Lung microvascular endothelial cell (primary cell): ENCODE data around the gene TCF21. TPM values are rescaled to one million over a fixed set of nuclear protein-coding genes. Genes with fewer than 3 reads are reported as not detected.
"Not testable (repeated sequence)": the region's sequence is repeated elsewhere in the genome, so short reads cannot be mapped to it uniquely, and the experiment has no call there.

Experiments
- DNase-seq, 2 donors: peaks; one replicate each; pipeline versions ENCODE4 v3.0.0 to v3.0.0-alpha.2; 2010; ENCODE audit warnings: low read depth in 2 of 2
- total RNA-seq: library from RNA; depleted of rRNA; stranded (reverse); fragments of >200 nt; gene quantifications from 2 replicates; pipeline ENCODE4 v1.2.1, GENCODE V29; 2014

The TCF21 gene
- total RNA-seq: not detected in 2 replicates

DNA sequence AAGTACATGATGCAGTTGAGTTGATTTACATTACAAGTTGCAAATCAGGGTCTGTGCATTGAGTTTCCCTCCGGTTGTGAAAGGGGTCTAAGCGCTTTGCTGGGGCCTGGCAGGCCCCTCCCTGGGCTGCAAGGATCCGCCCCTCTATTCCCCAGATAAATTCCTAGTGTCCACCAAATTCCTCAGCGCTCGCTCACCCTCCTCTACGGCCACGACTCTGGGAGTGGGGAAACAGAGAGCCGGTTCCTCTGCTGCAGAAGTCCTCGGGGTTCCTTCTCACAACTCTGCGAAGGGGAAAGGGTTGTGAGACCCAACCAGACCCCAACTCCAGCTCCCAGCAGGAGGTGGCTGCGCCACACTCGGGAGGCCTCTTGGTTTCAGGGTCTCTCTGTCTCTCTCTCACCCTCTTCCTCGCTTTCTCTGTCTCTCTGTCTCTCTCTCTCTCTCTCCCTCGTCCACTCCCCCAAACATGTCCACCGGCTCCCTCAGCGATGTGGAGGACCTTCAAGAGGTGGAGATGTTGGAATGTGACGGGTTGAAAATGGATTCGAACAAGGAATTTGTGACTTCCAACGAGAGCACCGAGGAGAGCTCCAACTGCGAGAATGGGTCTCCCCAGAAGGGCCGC is at the start of gene TCF21:
Gene TCF21, plus strand, starts transcription at position 185 of the 628 bp plus-strand sequence. Its CDS starts 285 bp downstream, at position 470.
- DNase-seq: no peak

DNA sequence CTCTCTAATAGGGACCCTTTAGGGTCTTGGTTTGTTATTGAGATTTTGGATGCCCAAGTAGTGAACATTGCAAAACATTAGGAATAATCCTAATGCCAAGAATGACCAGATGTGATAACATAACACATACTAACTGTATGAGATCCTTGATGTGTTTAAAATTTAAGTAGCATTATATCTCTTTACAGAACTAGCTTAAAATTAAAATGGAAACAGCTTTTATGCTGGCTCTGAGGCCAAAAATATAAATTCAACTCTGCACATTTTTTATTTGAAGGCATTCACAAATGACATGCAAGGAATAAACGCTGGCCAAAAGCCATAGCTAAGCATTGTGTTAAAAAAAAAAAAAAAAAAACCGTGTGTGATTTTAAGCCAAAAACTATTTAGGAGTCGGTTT is 47.7 kb upstream of the TCF21 start:
- DNase-seq: no peak

DNA sequence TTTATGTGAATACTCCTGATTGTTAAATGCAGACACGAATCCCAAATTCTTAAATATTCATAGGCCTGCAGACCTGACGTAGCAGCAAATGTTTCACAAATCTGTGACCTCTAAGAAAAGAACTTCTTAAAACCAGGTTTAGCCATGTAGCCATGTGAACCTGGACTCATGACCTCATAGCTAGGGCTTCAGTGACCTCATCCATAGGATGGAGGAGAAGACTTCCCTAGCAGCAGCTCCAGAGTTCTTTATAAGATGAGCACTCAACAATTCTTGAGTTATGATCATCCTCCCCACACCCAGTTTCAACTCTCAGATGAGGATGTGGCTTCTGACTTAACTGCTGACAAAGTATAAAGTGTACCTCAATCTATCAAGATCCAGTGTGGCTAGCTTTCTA is 45.8 kb upstream of the TCF21 start:
- no peak for DNase-seq

DNA sequence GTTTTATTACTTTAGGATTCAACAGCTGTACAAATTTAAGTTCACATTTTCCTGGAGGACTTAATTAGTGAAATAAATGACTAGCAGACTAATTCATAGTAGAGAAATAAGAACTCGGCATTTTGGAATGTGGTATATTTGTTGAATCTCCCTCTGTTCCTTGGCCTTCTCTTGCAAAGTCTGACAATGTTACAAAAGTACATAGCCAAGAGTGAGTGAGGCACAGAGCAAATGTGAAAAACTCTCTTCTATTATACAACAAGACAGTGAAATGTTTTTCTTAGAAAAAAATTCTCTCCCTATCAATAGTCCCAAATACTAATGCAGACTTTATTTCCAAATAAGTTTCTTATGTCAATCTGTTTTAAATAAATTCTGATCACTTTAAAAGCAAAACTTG is 44.2 kb upstream of the TCF21 start:
- DNase-seq: no peak

DNA sequence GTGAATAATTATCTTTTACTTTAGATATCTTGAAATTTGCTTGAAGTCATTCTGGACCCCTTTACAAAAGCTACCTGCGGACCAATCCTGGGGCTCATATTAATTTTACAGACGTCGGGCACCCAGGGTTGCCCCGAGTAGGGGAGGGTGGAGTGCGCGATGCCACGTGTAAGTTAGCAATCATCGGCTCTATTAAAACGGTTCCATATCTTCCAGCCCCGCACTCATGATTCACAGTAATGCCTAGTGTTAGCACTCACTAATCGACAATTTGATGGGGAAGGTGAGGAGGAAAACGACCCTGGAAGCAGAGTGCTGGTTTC is 34.9 kb upstream of the TCF21 start:
- DNase-seq: no peak

DNA sequence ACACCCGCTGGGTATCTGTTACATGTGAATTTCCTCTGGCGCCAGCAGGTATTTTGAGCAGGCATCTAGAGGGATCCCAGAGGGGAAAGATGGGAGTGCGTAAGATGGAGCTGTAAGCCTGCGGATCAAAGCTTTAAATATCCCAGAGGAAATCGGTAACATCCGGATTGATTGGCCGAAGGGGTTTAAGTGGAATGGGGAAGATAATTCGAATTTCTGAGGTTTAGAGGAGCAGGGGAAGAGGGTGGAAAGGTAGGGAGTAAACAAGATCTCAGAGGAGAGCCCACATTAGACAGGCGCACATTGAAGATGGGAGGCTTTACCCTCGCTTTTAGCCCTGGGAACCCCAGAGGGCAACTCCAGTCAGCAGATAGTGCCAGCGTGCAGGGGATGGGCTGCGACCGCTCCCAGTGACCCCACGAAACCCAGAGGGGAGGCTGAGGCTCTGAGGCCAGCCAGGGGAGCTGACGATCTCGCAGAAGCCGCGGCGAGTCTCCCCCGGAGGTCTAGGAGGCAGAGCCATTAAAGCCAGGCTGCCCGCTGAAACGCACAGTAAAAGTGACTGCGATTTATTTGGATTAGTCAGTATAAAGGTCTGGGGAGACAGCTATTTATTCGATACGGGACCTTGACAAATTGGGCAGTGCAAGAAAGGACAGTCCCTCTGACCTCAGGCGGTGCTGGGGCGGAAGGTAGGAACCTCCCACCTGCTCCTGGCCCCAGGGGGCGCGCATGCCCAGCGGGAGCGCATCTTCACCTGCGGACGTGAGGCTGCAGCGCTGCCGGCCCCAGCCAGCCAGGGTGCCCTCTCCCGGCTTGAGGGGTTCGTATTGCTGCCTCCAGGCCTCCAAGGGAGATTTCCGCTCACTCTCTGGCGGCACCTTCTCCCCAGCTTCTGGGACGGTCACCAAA is 34.3 kb upstream of the TCF21 start:
- DNase-seq: no peak

DNA sequence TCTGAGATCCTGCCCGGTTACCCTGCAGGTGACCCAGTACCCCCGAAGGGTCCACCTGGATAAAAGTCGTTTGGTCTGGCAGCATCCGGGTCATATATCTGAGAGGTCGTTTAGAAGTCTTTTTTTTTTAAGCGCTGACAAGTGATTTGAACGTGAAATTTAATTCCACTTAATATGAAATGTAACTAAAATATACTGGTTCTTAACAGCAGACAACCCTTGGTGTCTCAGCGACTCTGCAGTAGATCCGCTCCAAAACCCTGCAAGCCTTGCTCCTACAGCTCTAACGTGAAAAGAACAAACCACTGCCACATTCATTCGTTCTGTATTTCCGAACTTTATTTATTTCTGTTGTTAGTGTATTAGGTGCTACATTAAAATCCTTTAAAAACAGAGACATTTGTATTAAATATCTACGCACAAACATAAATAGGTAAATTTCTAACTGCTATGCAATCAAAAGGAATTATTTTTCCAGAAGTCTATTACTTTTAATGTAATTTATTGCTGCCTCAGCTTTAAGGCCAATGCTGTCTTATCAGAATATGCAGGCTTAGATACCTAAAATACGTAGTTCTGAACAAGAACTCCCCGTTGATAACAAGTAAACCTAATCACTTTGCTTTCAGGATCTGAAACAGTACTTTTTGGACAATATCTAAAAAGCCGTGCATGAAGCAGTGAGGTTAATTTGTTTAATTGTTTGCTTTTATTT is 33.5 kb upstream of the TCF21 start:
- DNase-seq: no peak

DNA sequence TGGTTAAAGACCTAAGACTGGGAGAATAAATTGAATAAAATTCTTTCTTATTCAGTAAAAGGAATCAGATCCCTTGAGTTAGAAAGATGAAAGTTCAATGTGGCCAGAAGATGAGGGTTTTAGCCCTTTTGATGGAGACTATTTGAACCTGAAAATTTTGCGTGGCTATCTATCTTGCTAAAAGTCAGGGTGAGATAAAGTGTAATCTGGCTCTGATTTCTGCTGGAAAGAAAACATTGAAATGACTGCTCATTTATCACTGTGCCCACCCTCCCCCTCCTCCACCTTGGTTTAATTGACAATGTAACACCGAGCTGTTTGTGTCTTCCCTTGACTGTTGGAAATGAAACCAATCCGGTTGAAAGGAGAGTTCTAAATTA is 32.9 kb upstream of the TCF21 start:
- DNase-seq: no peak

DNA sequence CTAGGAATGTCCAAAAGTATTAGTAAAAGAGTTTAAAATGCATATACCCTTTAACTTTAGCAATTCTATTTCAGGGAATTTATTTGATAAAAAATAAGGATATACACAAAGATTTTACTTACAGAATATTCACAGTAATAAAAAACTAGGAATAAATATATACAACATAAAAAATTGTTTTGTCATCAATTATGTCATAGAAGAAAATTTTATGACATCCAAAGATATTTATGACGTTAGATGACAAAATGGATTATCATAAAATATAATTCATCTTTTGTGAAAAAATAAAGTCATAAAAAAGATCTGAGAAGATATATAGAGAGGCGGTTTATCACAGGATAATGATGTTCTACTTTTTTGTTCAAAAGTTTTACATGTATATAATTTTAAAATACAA is 32.0 kb upstream of the TCF21 start:
- DNase-seq: no peak

DNA sequence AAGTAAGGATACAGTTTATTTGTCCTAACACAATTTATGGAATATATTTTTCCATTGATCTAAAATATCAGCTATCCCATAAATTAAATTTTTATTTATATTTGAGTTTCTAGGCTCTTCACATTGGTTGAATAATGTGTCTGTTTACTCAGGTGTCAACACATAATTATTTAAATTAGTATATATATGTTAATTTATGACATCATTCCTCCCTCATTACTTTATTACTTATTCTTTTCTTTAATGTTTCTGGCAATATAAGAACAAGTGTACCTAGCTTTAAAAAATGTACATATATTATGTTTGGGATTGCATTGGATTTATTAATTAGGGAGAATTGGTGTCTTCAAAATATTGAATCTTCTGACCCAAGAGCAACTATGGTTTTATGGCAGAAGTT is 31.2 kb upstream of the TCF21 start:
- DNase-seq: no peak

DNA sequence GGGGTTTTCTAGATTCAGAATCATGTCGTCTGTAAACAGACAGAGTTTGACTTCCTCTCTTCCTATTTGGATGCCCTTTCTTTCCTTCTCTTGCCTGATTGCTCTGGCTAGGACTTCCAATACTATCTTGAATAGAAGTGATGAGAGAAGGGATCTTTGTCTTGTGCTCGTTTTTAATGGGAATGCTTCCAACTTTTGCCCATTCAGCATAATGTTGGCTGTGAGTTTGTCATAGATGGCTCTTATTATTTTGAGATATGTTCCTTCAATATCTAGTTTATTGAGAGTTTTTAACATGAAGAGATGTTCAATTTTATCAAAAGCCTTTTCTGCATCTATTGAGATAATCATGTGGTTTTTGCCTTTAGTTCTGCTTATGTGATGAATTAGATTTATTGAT is 27.6 kb upstream of the TCF21 start:
- DNase-seq: not testable (repeated sequence)

DNA sequence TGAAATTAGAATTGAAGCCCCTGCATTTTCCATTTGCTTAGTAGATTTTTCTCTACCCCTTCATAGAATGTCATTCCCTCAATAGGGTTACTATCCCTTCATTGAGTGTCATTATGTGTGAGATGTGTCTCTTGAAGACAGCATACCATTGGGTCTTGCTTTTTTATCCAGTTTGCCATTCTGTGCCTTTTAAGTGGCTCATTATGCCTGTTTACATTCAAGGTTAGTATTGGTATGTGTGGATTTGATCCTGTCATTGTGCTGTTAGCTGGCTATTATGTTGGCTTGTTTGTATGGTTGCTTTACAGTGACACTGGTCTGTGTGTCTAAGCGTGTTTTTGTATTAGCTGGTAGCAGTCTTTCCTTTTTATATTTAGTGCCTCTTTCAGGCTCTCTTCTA is 25.7 kb upstream of the TCF21 start:
- no peak for DNase-seq

DNA sequence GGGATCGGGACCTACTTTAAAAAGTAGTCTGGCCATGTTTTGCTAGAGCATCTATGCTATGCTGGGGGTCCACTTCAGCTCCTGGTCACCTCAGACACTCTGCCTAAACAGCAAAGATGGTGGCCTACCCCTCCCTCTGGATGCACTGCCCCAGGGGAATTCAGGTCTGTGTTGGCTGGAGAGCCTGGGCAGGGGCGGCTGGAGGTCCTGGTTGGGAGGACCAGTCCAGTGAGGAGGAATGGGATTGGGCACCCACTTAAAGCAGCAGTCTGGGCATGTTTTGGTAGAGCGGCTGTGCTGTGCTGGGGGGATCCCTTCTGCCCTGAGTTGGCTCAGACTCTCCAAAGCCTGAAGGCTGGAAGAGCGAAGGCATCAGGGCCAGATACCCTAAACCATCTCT is 23.2 kb upstream of the TCF21 start:
- no peak for DNase-seq

DNA sequence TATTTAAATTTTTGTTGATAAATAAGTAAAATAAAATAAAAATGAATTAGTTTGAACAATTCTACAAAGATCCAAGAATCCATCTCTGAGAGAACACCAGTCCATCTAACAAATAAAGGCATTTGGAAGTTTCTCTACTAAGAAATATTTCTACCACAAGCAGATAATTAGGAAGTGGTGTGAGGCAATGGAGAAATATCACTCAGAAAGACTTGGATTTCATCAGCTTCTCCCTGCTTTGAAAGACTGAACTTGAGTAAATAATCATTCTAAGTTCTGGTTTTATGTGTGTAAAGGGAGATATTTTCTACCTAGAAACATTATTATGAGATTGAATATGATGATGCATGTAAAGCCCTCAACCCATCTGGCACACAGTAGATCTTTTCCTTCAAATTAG is 17.8 kb upstream of the TCF21 start:
- DNase-seq: no peak

DNA sequence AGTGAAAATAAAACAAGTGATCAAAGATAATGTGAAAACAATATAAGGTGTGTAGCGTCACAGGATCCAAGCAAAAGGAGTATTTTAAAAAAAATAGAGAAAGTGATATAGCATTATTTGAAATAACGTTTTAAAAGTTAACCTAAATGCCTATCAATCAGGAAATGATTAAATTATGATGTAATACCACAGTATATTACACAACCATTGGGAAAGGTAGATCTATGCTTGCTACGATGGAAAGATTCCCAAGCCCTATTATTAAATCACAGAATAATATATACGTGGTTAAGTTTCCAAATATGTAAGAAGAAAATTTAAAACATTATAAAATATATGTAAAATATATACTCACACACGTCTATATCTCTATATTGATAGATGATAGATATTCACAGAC is 15.4 kb upstream of the TCF21 start:
- DNase-seq: no peak

DNA sequence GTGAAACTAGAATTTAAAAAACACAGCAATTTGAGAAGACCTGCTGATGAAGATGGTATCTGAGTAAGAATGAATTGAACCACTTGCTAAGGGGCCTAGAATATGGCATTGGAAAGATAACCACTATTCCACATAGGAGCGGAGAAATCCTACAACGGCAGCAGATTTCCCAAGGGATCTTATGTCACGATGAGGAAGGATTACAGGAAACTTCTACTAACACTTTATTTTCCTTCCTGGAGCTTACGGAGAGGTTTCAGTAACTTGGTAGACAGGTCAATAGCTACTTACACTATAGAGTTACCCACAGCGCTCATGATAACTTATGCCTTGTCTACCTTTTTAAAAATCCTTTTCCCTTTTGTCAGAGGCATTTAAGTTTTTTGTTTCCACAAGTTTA is 11.8 kb upstream of the TCF21 start:
- DNase-seq: no peak

DNA sequence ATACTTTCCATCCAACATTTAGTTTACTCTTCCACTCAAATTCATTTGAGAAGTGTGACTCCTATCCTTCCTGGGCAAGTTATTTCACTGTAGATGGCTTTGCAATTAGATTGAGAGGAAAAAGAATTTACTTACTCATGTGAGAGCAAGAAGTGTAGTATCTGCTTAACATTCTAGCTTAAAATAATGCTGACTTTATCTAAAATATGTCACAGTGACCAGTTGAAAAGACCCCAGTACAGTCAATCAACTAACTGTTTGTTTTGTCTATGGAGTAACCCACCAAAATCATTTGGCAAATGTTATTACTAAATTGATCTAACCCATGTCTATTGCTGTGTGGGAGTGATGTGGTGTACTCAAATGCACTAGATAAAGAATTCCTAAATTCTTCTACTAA is 8.9 kb upstream of the TCF21 start:
- DNase-seq: no peak

DNA sequence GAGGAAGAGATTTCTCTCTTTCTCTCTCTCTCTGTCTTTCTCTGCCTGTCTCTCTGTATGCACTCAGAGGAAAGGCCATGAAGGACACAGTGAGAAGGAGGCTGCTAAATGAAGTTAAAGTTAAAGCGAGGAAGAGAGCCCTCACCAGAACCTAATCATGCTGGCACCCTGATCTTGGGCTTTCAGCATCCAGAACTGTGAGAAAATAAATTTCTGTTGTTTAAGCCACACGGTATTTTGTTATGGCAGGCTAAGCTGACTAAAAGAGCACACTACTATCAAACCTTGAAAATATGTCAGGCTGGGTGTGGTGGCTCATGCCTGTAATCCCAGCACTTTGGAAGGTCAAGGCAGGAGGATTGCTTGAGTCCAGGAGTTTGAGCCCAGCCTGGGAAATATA is 8.0 kb upstream of the TCF21 start:
- no peak for DNase-seq

DNA sequence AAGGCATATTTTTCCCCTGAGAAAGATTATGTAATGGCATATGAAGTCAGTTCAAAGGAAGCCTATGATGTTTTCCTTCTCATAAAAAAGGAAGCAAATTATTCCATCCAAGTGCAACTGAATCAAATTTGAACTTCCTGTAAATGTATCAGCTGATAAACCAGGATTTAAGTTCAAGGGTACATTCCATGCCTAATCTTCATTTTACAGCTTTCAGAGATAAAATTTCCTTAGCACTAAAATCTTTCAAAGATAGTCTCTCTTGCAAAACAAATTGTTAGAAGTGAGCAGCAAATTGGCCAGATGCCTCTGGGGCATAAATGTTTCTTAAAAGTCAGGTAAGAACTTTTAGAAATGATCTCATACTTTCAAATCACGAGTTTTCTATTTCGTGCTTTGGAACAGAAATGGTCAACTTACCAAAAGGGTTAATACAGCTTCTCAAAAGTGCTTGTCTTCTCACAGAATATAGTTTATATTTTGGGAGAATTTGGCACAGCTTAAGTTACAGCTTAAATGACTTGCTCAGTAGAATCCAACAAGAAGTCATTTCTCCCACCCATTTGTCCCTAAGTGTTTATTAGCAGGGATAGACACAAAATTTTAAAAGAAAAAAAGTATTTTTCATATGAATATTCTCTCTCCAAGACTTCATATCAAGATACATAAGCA is 2.7 kb upstream of the TCF21 start:
- DNase-seq: no peak

DNA sequence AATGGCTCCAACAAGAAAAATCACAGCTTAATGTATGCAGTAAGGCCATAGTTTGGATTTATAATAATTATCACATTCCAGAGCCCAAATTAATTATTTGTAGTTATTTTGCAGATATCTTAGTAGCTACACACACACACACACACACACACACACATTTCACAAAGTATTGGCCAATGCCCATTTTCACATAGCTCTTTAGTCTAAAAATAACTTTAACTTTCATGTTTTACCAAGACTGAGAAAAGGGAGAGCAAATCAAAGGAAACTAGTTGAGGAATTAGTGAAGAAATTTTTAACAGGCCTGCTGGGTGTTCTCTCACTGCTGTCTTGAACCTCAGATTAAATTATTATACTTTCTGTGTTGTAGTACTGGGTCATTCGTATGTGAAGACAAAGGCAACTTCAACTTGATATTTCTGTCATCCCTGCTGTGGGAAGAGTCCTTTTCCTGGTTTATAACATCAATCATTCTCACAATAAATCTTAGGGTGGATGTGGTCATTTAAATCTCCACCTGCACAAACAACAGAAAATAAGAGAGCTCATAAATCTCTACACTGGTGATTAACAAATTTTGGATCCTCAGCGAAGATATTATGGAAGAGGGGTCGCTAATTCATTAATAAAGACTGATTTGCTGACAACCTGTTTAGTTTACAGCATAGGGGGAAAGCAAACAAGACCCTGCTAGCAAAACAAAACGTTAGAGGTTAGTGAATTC is 1.6 kb upstream of the TCF21 start:
- DNase-seq: no peak

DNA sequence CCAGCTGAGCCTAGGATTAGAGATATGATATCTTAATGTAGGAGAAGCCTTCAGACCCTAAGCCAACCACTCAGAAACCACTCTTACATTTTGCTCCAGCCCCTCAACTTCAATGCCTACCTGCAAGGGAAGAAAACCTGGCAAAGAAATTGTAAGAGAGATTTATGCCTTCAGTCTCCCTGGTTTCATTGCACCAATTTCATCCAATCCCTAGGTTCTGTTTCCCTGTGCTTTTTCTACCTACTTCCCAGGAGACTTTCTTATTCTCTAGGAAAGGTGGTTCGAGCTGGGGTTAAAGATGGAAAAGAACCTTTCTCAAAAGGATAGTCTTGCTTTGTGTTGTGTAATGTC is 1.1 kb upstream of the TCF21 start:
- no peak for DNase-seq
